Calu3 (cell line): ENCODE results near the gene TDRD9. TPM values are rescaled to one million over a fixed set of nuclear protein-coding genes. Genes with fewer than 3 reads are reported as not detected.
"Not testable (repeated sequence)": the region's sequence is repeated elsewhere in the genome, so short reads cannot be mapped to it uniquely, and the experiment has no call there.

Experiments used
- BruUV-seq: library from RNA; stranded (reverse); fragments of 400-500 nt; replicated peaks from 2 replicates; lab custom pipeline; 2021; lab: Mats Ljungman, UMichigan
- CTCF ChIA-PET: fragments of 300-600 bp; sonication (Branson Sonifier 250); formaldehyde crosslinking; loops from one replicate; lab custom pipeline; 2022; ENCODE audit warnings: antibody characterized with exemption; lab: Charles Lee
- DNase-seq: peaks from one replicate; pipeline ENCODE4 v3.0.0; 2022
- H3K27ac Mint-ChIP-seq: one replicate; pipeline ENCODE4 v1.8.0; 2022; ENCODE audit warnings: mixed read lengths; ENCODE audit not compliant: unreplicated experiment
- H3K27me3 Mint-ChIP-seq: one replicate; pipeline ENCODE4 v1.8.0; 2022; ENCODE audit warnings: mixed read lengths; ENCODE audit not compliant: unreplicated experiment
- H3K36me3 Mint-ChIP-seq: one replicate; pipeline ENCODE4 v1.8.0; 2022; ENCODE audit warnings: mild to moderate bottlenecking, moderate library complexity, mixed read lengths; ENCODE audit not compliant: insufficient read depth, unreplicated experiment
- H3K4me1 Mint-ChIP-seq: one replicate; pipeline ENCODE4 v1.8.0; 2022; ENCODE audit warnings: mild to moderate bottlenecking, low read depth, mixed read lengths; ENCODE audit not compliant: unreplicated experiment
- H3K4me3 Mint-ChIP-seq: one replicate; pipeline ENCODE4 v1.8.0; 2022; ENCODE audit warnings: mild to moderate bottlenecking, low read depth, moderate library complexity, mixed read lengths; ENCODE audit not compliant: unreplicated experiment
- H3K9me3 Mint-ChIP-seq: one replicate; pipeline ENCODE4 v1.8.0; 2022; ENCODE audit warnings: low read depth, mixed read lengths; ENCODE audit not compliant: unreplicated experiment
- CTCF ChIP-seq: fragments of 200-600 bp; IDR thresholded peaks from one replicate; pipeline ENCODE4 v1.8.0; 2022; ENCODE audit warnings: antibody characterized with exemption; ENCODE audit not compliant: unreplicated experiment
- intact Hi-C: fragments of 100-400 bp; cut with micrococcal nuclease; formaldehyde crosslinking; loops from one replicate; pipeline ENCODE4 v1.10.0; 2022; ENCODE audit not compliant: unreplicated experiment
- total RNA-seq: library from RNA; stranded (reverse); gene quantifications from 2 replicates; pipeline ENCODE4 v1.2.3, GENCODE V29; 2022

TDRD9 gene
- total RNA-seq, 1 experiment from 2014 or later = not detected

- H3K4me3 Mint-ChIP-seq = no peak overlapping the region
- no peak overlapping the region for H3K27ac Mint-ChIP-seq
- intact Hi-C loops = no loop called here
- H3K4me1 Mint-ChIP-seq = peaks cover 18% of the 10 kb centered on the region
- no peak for TF ChIP-seq CTCF
- H3K9me3 Mint-ChIP-seq = no peaks in the 10 kb centered on the region
- BruUV-seq = no TSS peak
- CTCF ChIA-PET = no interaction called here
- no peaks in the 10 kb centered on the region for H3K27me3 Mint-ChIP-seq
- no peaks in the 10 kb centered on the region for H3K36me3 Mint-ChIP-seq
- DNase-seq = no peak
These were observed 40.6 kb upstream of the TDRD9 start for GRCh38 chr14:103887557-103888115.

- BruUV-seq, DNase-seq, H3K27ac Mint-ChIP-seq, H3K4me3 Mint-ChIP-seq, intact Hi-C loops, H3K9me3 Mint-ChIP-seq, H3K27me3 Mint-ChIP-seq, H3K36me3 Mint-ChIP-seq: not testable (repeated sequence)
- H3K4me1 Mint-ChIP-seq = peaks cover 18% of the 10 kb centered on the region
- CTCF ChIA-PET = interaction anchor here (0.6 to 1.0 kb wide), 2 partner anchors 9 to 90 kb away, joined by 3 to 4 read pairs; no protein-coding TSS in a partner anchor
These were observed 39.3 kb upstream of the TDRD9 start for GRCh38 chr14:103889002-103889312.

GRCh38 chr14:103889313-103890051, 38.8 kb upstream of the TDRD9 start:
- H3K27ac Mint-ChIP-seq = no peak overlapping the region
- H3K4me3 Mint-ChIP-seq = no peak overlapping the region
- H3K27me3 Mint-ChIP-seq = no peaks in the 10 kb centered on the region
- CTCF ChIA-PET = interaction anchor here (1.0 kb wide), 1 partner anchor 9 kb away, joined by 4 read pairs; no protein-coding TSS in a partner anchor
- no peaks in the 10 kb centered on the region for H3K9me3 Mint-ChIP-seq
- DNase-seq = peak; percentile 39
- intact Hi-C loops = no loop called here
- TF ChIP-seq CTCF = no peak
- no TSS peak for BruUV-seq
- H3K36me3 Mint-ChIP-seq = no peaks in the 10 kb centered on the region
- H3K4me1 Mint-ChIP-seq = peaks cover 18% of the 10 kb centered on the region

- intact Hi-C loops = no loop called here
- BruUV-seq = no TSS peak
- Mint-ChIP-seq H3K4me1 (peaks cover 18% of the 10 kb centered on the region), H3K36me3 (no peaks in the 10 kb centered on the region), H3K4me3 (no peak overlapping the region), H3K27ac (no peak overlapping the region), H3K9me3 (no peaks in the 10 kb centered on the region), H3K27me3 (no peaks in the 10 kb centered on the region)
- DNase-seq = no peak
- TF ChIP-seq CTCF = no peak
- CTCF ChIA-PET = no interaction called here
These were observed 38.2 kb upstream of the TDRD9 start for GRCh38 chr14:103890052-103890371.
